Neural progenitor cell (in vitro differentiated cells): ENCODE data around the gene KLF11. TPM values are rescaled to one million over a fixed set of nuclear protein-coding genes. Genes with fewer than 3 reads are reported as not detected.
A peak's percentile ranks its signal among the peaks of the same experiment; 100 is the strongest.

Experiments
- DNase-seq: peaks from one replicate; pipeline ENCODE4 v3.0.0-alpha.2; 2016; ENCODE audit warnings: low spot score
- H2AFZ ChIP-seq: fragments of 200-600 bp; sonication (generic); replicated peaks from 2 replicates; pipeline ENCODE4 v1.6.1; 2016; ENCODE audit warnings: antibody characterized with exemption
- H3F3A ChIP-seq: fragments of 200-600 bp; sonication (generic); 2 replicates; pipeline ENCODE4 v1.6.1; 2016; ENCODE audit warnings: antibody characterized with exemption, low read depth
- H3K27ac ChIP-seq: fragments of 200-600 bp; sonication (generic); 2 replicates; pipeline ENCODE4 v1.5.1; 2016; ENCODE audit warnings: mild to moderate bottlenecking
- H3K27me3 ChIP-seq: fragments of 200-600 bp; sonication (generic); 2 replicates; pipeline ENCODE4 v1.6.1; 2016; ENCODE audit warnings: mild to moderate bottlenecking, moderate library complexity
- H3K36me3 ChIP-seq: fragments of 200-600 bp; sonication (generic); 2 replicates; pipeline ENCODE4 v1.5.1; 2016
- H3K4me1 ChIP-seq: fragments of 200-600 bp; sonication (generic); 2 replicates; pipeline ENCODE4 v1.6.1; 2016; ENCODE audit warnings: mixed run types
- H3K4me2 ChIP-seq: fragments of 200-600 bp; sonication (generic); 2 replicates; pipeline ENCODE4 v1.6.1; 2016
- H3K4me3 ChIP-seq: fragments of 200-600 bp; sonication (generic); 2 replicates; pipeline ENCODE4 v1.5.1; 2016
- H3K79me2 ChIP-seq: fragments of 200-600 bp; sonication (generic); 2 replicates; pipeline ENCODE4 v1.6.1; 2016; ENCODE audit warnings: low read depth
- H3K9ac ChIP-seq: fragments of 200-600 bp; sonication (generic); 2 replicates; pipeline ENCODE4 v1.6.1; 2016
- H3K9me3 ChIP-seq: fragments of 200-600 bp; sonication (generic); 2 replicates; pipeline ENCODE4 v1.5.1; 2016; ENCODE audit warnings: low read depth
- H4K20me1 ChIP-seq: fragments of 200-600 bp; sonication (generic); 2 replicates; pipeline ENCODE4 v1.6.1; 2016; ENCODE audit warnings: low read depth
- H3K27ac Mint-ChIP-seq: 3 replicates; pipeline ENCODE4 v1.8.0; 2021; ENCODE audit warnings: mixed read lengths
- H3K27me3 Mint-ChIP-seq: 2 replicates; pipeline ENCODE4 v1.8.0; 2022; ENCODE audit warnings: low read depth, mild to moderate bottlenecking, inconsistent platforms, moderate library complexity, mixed read lengths; ENCODE audit not compliant: insufficient read depth
- H3K36me3 Mint-ChIP-seq: 3 replicates; pipeline ENCODE4 v1.8.0; 2021; ENCODE audit warnings: mixed read lengths
- H3K4me1 Mint-ChIP-seq: 3 replicates; pipeline ENCODE4 v1.8.0; 2021; ENCODE audit warnings: mixed read lengths
- H3K4me3 Mint-ChIP-seq: 3 replicates; pipeline ENCODE4 v1.8.0; 2021; ENCODE audit warnings: mild to moderate bottlenecking, moderate library complexity, mixed read lengths
- H3K9me3 Mint-ChIP-seq: 3 replicates; pipeline ENCODE4 v1.8.0; 2020; ENCODE audit warnings: mixed read lengths
- CTCF ChIP-seq: fragments of 200-600 bp; sonication (generic); IDR thresholded peaks from 2 replicates; pipeline ENCODE4 v1.5.1; 2017; ENCODE audit warnings: antibody characterized with exemption, mild to moderate bottlenecking
- EZH2 ChIP-seq: fragments of 200-600 bp; sonication (generic); IDR thresholded peaks from 2 replicates; pipeline ENCODE4 v1.6.1; 2017; ENCODE audit warnings: antibody characterized with exemption, mild to moderate bottlenecking, moderate library complexity
- EZH2phosphoT487 ChIP-seq: fragments of 200-600 bp; sonication (generic); IDR thresholded peaks from 2 replicates; pipeline ENCODE4 v1.6.1; 2017; ENCODE audit warnings: antibody characterized with exemption
- total RNA-seq: library from RNA; depleted of rRNA; stranded (reverse); fragments of >200 nt; gene quantifications from 2 replicates; pipeline ENCODE4 v1.2.3, GENCODE V29; 2015; ENCODE audit warnings: low replicate concordance

The KLF11 gene
- total RNA-seq, 1 donor from 2014 or later: 9.7 TPM

GRCh38 chr2:9997936-9998335 is 45.4 kb upstream of the KLF11 start:
- H4K20me1 ChIP-seq: no peaks in the 10 kb centered on the region
- no peak overlapping the region for H3K27ac ChIP-seq
- no peaks in the 10 kb centered on the region for H3K9me3 ChIP-seq
- Mint-ChIP-seq H3K9me3 (no peaks in the 10 kb centered on the region), H3K27ac (peak overlapping the region; percentile 2), H3K4me3 (no peak overlapping the region), H3K36me3 (no peaks in the 10 kb centered on the region), H3K4me1 (peaks cover 15% of the 10 kb centered on the region), H3K27me3 (peaks cover 14% of the 10 kb centered on the region)
- DNase-seq: no peak
- no peak overlapping the region for H3K4me3 ChIP-seq
- no peaks in the 10 kb centered on the region for H3K36me3 ChIP-seq
- H3K27me3 ChIP-seq: no peaks in the 10 kb centered on the region
- no peak overlapping the region for H2AFZ ChIP-seq
- H3K79me2 ChIP-seq: no peaks in the 10 kb centered on the region
- H3K9ac ChIP-seq: no peak overlapping the region
- no peaks in the 10 kb centered on the region for H3F3A ChIP-seq
- no peaks in the 10 kb centered on the region for H3K4me1 ChIP-seq
- no peak overlapping the region for H3K4me2 ChIP-seq
- no peak for TF ChIP-seq EZH2
- no peak for TF ChIP-seq CTCF
- no peak for TF ChIP-seq EZH2phosphoT487

- H3K4me3 ChIP-seq: no peak overlapping the region
- peaks cover 15% of the 10 kb centered on the region for H3K4me1 Mint-ChIP-seq
- no peak overlapping the region for H2AFZ ChIP-seq
- H3K4me1 ChIP-seq: no peaks in the 10 kb centered on the region
- H3F3A ChIP-seq: no peaks in the 10 kb centered on the region
- H3K27ac ChIP-seq: no peak overlapping the region
- no peaks in the 10 kb centered on the region for H4K20me1 ChIP-seq
- H3K79me2 ChIP-seq: no peaks in the 10 kb centered on the region
- H3K9ac ChIP-seq: no peak overlapping the region
- no peaks in the 10 kb centered on the region for H3K9me3 Mint-ChIP-seq
- H3K27ac Mint-ChIP-seq: no peak overlapping the region
- H3K4me2 ChIP-seq: no peak overlapping the region
- H3K36me3 Mint-ChIP-seq: no peaks in the 10 kb centered on the region
- H3K36me3 ChIP-seq: no peaks in the 10 kb centered on the region
- H3K9me3 ChIP-seq: no peaks in the 10 kb centered on the region
- TF ChIP-seq CTCF: no peak
- TF ChIP-seq EZH2phosphoT487: no peak
- TF ChIP-seq EZH2: no peak
- peaks cover 14% of the 10 kb centered on the region for H3K27me3 Mint-ChIP-seq
- H3K27me3 ChIP-seq: no peaks in the 10 kb centered on the region
- no peak for DNase-seq
- H3K4me3 Mint-ChIP-seq: no peak overlapping the region
These were observed 44.3 kb upstream of the KLF11 start for GRCh38 chr2:9998916-9999654.

GRCh38 chr2:9999693-10000092 is 43.7 kb upstream of the KLF11 start:
- H3K36me3 Mint-ChIP-seq: no peaks in the 10 kb centered on the region
- Histone ChIP-seq H3F3A (no peaks in the 10 kb centered on the region), H3K9me3 (no peaks in the 10 kb centered on the region), H2AFZ (no peak overlapping the region), H3K36me3 (no peaks in the 10 kb centered on the region), H3K27me3 (no peaks in the 10 kb centered on the region), H3K4me3 (no peak overlapping the region), H3K4me2 (no peak overlapping the region), H3K27ac (no peak overlapping the region), H3K79me2 (no peaks in the 10 kb centered on the region), H4K20me1 (no peaks in the 10 kb centered on the region), H3K4me1 (no peaks in the 10 kb centered on the region), H3K9ac (no peak overlapping the region)
- peaks cover 11% of the 10 kb centered on the region for H3K27me3 Mint-ChIP-seq
- H3K9me3 Mint-ChIP-seq: no peaks in the 10 kb centered on the region
- H3K4me1 Mint-ChIP-seq: peaks cover 15% of the 10 kb centered on the region
- no peak overlapping the region for H3K27ac Mint-ChIP-seq
- TF ChIP-seq CTCF (no peak), EZH2 (no peak), EZH2phosphoT487 (no peak)
- DNase-seq: no peak
- H3K4me3 Mint-ChIP-seq: no peak overlapping the region
